Pancreas (tissue), 10 donors: Measurements from ENCODE around the gene MEGF6. TPM values are rescaled to one million over a fixed set of nuclear protein-coding genes. Genes with fewer than 3 reads are reported as not detected.
A peak's percentile ranks its signal among the peaks of the same experiment; 100 is the strongest.

Experiments used
- ATAC-seq, 4 donors: fragments of 200-7000 bp; cut with Tn5 transposase; one replicate each; pipeline versions ENCODE4 v1.8.0 to v1.9.1; 2020; ENCODE audit warnings: mild to moderate bottlenecking in 4 of 4, moderate library complexity in 4 of 4
- DNase-seq, 6 donors: peaks; one replicate each; pipeline ENCODE4 v3.0.0-alpha.2; 2020
- FAIRE-seq: peaks from 2 replicates; lab custom pipeline; 2012; peaks lifted over from hg19 to GRCh38; lab: Jason Lieb, UNC
- H3K27ac ChIP-seq, 4 donors: fragments of 200-600 bp; sonication (generic); 1 replicate in 3 of 4; 2 replicates in 1 of 4; pipeline versions ENCODE4 v1.5.0 to v1.8.0; 2020
- H3K27me3 ChIP-seq, 4 donors: fragments of 200-600 bp; one replicate each; pipeline ENCODE4 v1.8.0; 2021
- H3K36me3 ChIP-seq, 3 donors: fragments of 200-600 bp; sonication (generic) in 1 of 3; one replicate each; pipeline versions ENCODE4 v1.5.0 to v1.8.0; 2020 to 2021
- H3K4me1 ChIP-seq, 3 donors: fragments of 200-600 bp; one replicate each; pipeline ENCODE4 v1.8.0; 2021
- H3K4me3 ChIP-seq, 4 donors: fragments of 200-600 bp; sonication (generic) in 2 of 4; one replicate each; pipeline versions ENCODE4 v1.5.0 to v1.8.0; 2020 to 2021
- H3K9me3 ChIP-seq, 4 donors: fragments of 200-600 bp; one replicate each; pipeline ENCODE4 v1.8.0; 2021
- WGBS, 2 donors: extraction: QIAGEN DNeasy Blood & Tissue Kit; methylation state at CpG; one replicate each; pipeline ENCODE4 v1.1.7; 2013; 5-methylcytosine and 5-hydroxymethylcytosine counted together
- intact Hi-C, 3 donors: fragments of 100-400 bp; cut with DNase I; formaldehyde crosslinking; loops; one replicate each; pipeline versions ENCODE4 v1.11.1 to v1.14.2; 2022
- microRNA-seq, 2 donors: library from miRNA; unstranded; fragments of <30 nt; microRNA quantifications; one replicate each; pipeline versions ENCODE4 to v1.1.0, GENCODE V29; 2019 to 2020
- polyA plus RNA-seq, 2 donors: library from polyadenylated mRNA; stranded (reverse); fragments of 200-250 nt; gene quantifications; one replicate each; pipeline ENCODE4 v1.2.3, GENCODE V29; 2013
- total RNA-seq, 6 donors: library from RNA; stranded (reverse); fragmentation: NEBNext Ultra II Directional in 4 of 6; extraction: Animal tissue kit (Norgen Biotek cat#: 25700) in 4 of 6; gene quantifications; one replicate each; pipeline versions ENCODE4 v1.2.1 to v1.2.4, GENCODE V29; 2021 to 2023
- TF ChIP-seq, protein P1 (sequence below), 4 donors: fragments of 200-600 bp; sonication (generic) in 3 of 4; IDR thresholded peaks; one replicate each; pipeline versions ENCODE4 v1.5.0 to v1.8.0; 2021; ENCODE audit warnings: antibody characterized with exemption in 4 of 4
- donor health status: healthy with polysubstance abuse.
- donor health status: DM: no; HTN: no; CAD: no; lungs with moderate emphysema.
- donor health status: DM: no; HTN: no; CAD: no.
- donor health status: control.
- donor health status: control.
- donor health status: Bipolar disorder and iron deficiency.
- donor health status: DM: yes; HTN: yes; CAD: no.
- donor health status: DM: no; HTN: no; CAD: no.
- donor health status: DM: no; HTN: no; CAD: no.
- donor health status: DM: yes; HTN: yes; CAD: no.

MEGF6 gene
- total and polyA plus RNA-seq, 8 donors, result 2.6 to 20.0 (median 8.4) TPM

DNA sequence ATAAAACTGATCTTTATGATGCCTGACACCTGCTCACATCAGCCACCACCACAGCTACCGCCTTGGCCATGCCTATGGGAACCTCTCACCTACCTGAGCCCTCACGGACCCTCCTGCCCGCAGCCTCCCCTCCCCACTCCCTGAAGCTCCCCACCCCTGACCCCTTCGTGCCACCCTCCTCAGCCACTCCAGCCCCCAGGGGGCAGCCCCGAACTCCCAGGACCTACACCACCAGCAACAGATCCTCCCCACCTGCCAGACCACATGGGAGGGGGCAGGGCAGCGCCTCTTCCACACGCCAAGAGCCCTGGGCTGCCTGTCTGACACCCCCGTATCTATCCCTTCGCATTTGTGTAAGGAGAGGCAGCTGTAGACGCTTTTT, 171.0 kb downstream of the MEGF6 start:
- H3K4me1 ChIP-seq, result no peaks in the 10 kb centered on the region
- TF ChIP-seq, protein P1, sequence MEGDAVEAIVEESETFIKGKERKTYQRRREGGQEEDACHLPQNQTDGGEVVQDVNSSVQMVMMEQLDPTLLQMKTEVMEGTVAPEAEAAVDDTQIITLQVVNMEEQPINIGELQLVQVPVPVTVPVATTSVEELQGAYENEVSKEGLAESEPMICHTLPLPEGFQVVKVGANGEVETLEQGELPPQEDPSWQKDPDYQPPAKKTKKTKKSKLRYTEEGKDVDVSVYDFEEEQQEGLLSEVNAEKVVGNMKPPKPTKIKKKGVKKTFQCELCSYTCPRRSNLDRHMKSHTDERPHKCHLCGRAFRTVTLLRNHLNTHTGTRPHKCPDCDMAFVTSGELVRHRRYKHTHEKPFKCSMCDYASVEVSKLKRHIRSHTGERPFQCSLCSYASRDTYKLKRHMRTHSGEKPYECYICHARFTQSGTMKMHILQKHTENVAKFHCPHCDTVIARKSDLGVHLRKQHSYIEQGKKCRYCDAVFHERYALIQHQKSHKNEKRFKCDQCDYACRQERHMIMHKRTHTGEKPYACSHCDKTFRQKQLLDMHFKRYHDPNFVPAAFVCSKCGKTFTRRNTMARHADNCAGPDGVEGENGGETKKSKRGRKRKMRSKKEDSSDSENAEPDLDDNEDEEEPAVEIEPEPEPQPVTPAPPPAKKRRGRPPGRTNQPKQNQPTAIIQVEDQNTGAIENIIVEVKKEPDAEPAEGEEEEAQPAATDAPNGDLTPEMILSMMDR (IDR thresholded peaks at IDR 0.05), result no peak
- H3K27ac ChIP-seq, result no peak overlapping the region
- 49 to 54% methylated on average over 10 of the region's 10 CpGs for WGBS, 2 donors
- H3K36me3 ChIP-seq, result no peaks in the 10 kb centered on the region
- H3K9me3 ChIP-seq, result no peaks in the 10 kb centered on the region
- intact Hi-C loops, result no loop called here
- ATAC-seq, result no peak
- H3K4me3 ChIP-seq, result no peak overlapping the region
- no peaks in the 10 kb centered on the region for H3K27me3 ChIP-seq
- FAIRE-seq, result no peak
- DNase-seq, result peak in 2 of 6 donors; percentile 9 to 43

Small RNA genes lying within 50 kb of the gene (microRNA-seq; reads per million reads assigned to microRNA genes)
- 0 reads per million in 2 donors for gene MIR551A

Other genes starting within 250 kb of the MEGF6 start
- 10 to 100 TPM in 2 of 6 donors, 1 to 10 TPM in 4; 8.2 to 12.2 (median 9.3) TPM for gene ARHGEF16, start 156.8 kb downstream of the MEGF6 start, total RNA-seq
- gene ARHGEF16, start 156.8 kb downstream of the MEGF6 start, polyA plus RNA-seq, result 10 to 100 TPM; 25.0 to 26.4 TPM
- gene TPRG1L, start 13.5 kb upstream of the MEGF6 start, total RNA-seq, result 10 to 100 TPM; 16.4 to 25.8 (median 21.8) TPM
- gene TPRG1L, start 13.5 kb upstream of the MEGF6 start, polyA plus RNA-seq, result 10 to 100 TPM; 16.5 to 33.3 TPM
- 10 to 100 TPM in 2 of 6 donors, 1 to 10 TPM in 4; 6.7 to 12.4 (median 9.2) TPM for gene WRAP73, start 38.6 kb upstream of the MEGF6 start, total RNA-seq
- gene WRAP73, start 38.6 kb upstream of the MEGF6 start, polyA plus RNA-seq, result 10 to 100 TPM; 19.0 to 26.2 TPM
- under 1 TPM; 0.25 to 0.51 (median 0.37) TPM for gene TP73, start 41.0 kb upstream of the MEGF6 start, total RNA-seq
- under 1 TPM; 0.11 to 0.12 TPM for gene TP73, start 41.0 kb upstream of the MEGF6 start, polyA plus RNA-seq
- under 1 TPM in 1 of 6 donors, not detected in 5; 0.04 TPM for gene CCDC27, start 140.9 kb upstream of the MEGF6 start, total RNA-seq
- gene CCDC27, start 140.9 kb upstream of the MEGF6 start, polyA plus RNA-seq, result not detected
- gene SMIM1, start 161.2 kb upstream of the MEGF6 start, total RNA-seq, result 1 to 10 TPM; 3.1 to 6.8 (median 5.8) TPM
- gene SMIM1, start 161.2 kb upstream of the MEGF6 start, polyA plus RNA-seq, result 10 to 100 TPM; 10.3 to 15.1 TPM
- gene LRRC47, start 185.0 kb upstream of the MEGF6 start, total RNA-seq, result 10 to 100 TPM; 21.1 to 34.3 (median 27.5) TPM
- gene LRRC47, start 185.0 kb upstream of the MEGF6 start, polyA plus RNA-seq, result 10 to 100 TPM; 15.7 to 24.6 TPM
- 10 to 100 TPM; 22.6 to 37.7 (median 26.4) TPM for gene CEP104, start 245.7 kb upstream of the MEGF6 start, total RNA-seq
- gene CEP104, start 245.7 kb upstream of the MEGF6 start, polyA plus RNA-seq, result 10 to 100 TPM in 1 of 2 donors, 1 to 10 TPM in 1; 9.2 to 10.3 TPM
- gene DFFB, start 246.0 kb upstream of the MEGF6 start, total RNA-seq, result 1 to 10 TPM; 3.3 to 6.4 (median 4.3) TPM
- 1 to 10 TPM; 7.3 to 8.6 TPM for gene DFFB, start 246.0 kb upstream of the MEGF6 start, polyA plus RNA-seq